PC-9 (cell line): Measurements from ENCODE around the gene B4GALT1. TPM values are rescaled to one million over a fixed set of nuclear protein-coding genes. Genes with fewer than 3 reads are reported as not detected.

ENCODE experiments used
- BruUV-seq: library from RNA; stranded (reverse); fragments of 400-500 nt; replicated peaks from 2 replicates; lab custom pipeline; 2021; lab: Mats Ljungman, UMichigan
- CTCF ChIA-PET: fragments of 300-600 bp; sonication (Branson Sonifier 250); formaldehyde crosslinking; loops from one replicate; lab custom pipeline; 2022; ENCODE audit warnings: antibody characterized with exemption; lab: Charles Lee
- POLR2A ChIA-PET: fragments of 300-600 bp; sonication (Branson Sonifier 250); formaldehyde crosslinking; loops from one replicate; lab custom pipeline; 2022; ENCODE audit warnings: antibody characterized with exemption; ENCODE audit not compliant: unreplicated experiment; lab: Charles Lee
- DNase-seq, 2 experiments: peaks; one replicate each; pipeline versions ENCODE4 v3.0.0 to v3.0.0-alpha.2; 2015 to 2022; ENCODE audit warnings: mixed read lengths in 1 of 2
- H2AFZ ChIP-seq: fragments of 200-600 bp; sonication (generic); 2 replicates; pipeline ENCODE4 v1.8.1; 2017; ENCODE audit warnings: antibody characterized with exemption
- H3F3A ChIP-seq: fragments of 200-600 bp; sonication (generic); 2 replicates; pipeline ENCODE4 v1.8.1; 2017; ENCODE audit warnings: antibody characterized with exemption, mild to moderate bottlenecking, low read depth; ENCODE audit not compliant: insufficient read depth
- H3K27ac ChIP-seq: fragments of 200-600 bp; sonication (generic); 2 replicates; pipeline ENCODE4 v1.6.1; 2016; ENCODE audit warnings: mixed run types
- H3K27me3 ChIP-seq: fragments of 200-600 bp; sonication (generic); 2 replicates; pipeline ENCODE4 v1.6.1; 2016; ENCODE audit warnings: low read depth, mixed run types; ENCODE audit not compliant: insufficient read depth
- H3K36me3 ChIP-seq: fragments of 200-600 bp; sonication (generic); 2 replicates; pipeline ENCODE4 v1.6.1; 2016; ENCODE audit warnings: low read depth, mixed run types
- H3K4me1 ChIP-seq: fragments of 200-600 bp; sonication (generic); replicated peaks from 2 replicates; pipeline ENCODE4 v1.6.1; 2016; ENCODE audit warnings: mixed run types; ENCODE audit not compliant: insufficient read depth
- H3K4me2 ChIP-seq: fragments of 200-600 bp; sonication (generic); 2 replicates; pipeline ENCODE4 v1.6.1; 2017; ENCODE audit warnings: mixed run types
- H3K4me3 ChIP-seq: fragments of 200-600 bp; sonication (generic); 2 replicates; pipeline ENCODE4 v1.6.1; 2016; ENCODE audit warnings: mixed run types
- H3K79me2 ChIP-seq: fragments of 200-600 bp; sonication (generic); 2 replicates; pipeline ENCODE4 v1.6.1; 2017; ENCODE audit warnings: low read depth, mixed run types
- H3K9me2 ChIP-seq: fragments of 200-600 bp; sonication (generic); 2 replicates; pipeline ENCODE4 v1.8.1; 2017; ENCODE audit warnings: mild to moderate bottlenecking; ENCODE audit not compliant: insufficient read depth
- H3K9me3 ChIP-seq: fragments of 200-600 bp; sonication (generic); 2 replicates; pipeline ENCODE4 v1.8.1; 2016; ENCODE audit warnings: low read depth; ENCODE audit not compliant: insufficient read depth
- H4K20me1 ChIP-seq: fragments of 200-600 bp; sonication (generic); 2 replicates; pipeline ENCODE4 v1.8.1; 2017; ENCODE audit not compliant: insufficient read depth
- CTCF ChIP-seq: fragments of 200-600 bp; sonication (generic); conservative IDR thresholded peaks from 2 replicates; pipeline ENCODE4 v1.6.1; 2017; ENCODE audit warnings: mixed run types, antibody characterized with exemption, mild to moderate bottlenecking, moderate library complexity
- EZH2 ChIP-seq: fragments of 200-600 bp; sonication (generic); IDR thresholded peaks from 2 replicates; pipeline ENCODE4 v1.8.0; 2017; ENCODE audit warnings: antibody characterized with exemption, low read depth
- intact Hi-C: fragments of 100-400 bp; cut with micrococcal nuclease; formaldehyde crosslinking; loops from one replicate; pipeline ENCODE4 v1.10.0; 2022; ENCODE audit not compliant: unreplicated experiment
- total RNA-seq: library from RNA; stranded (reverse); gene quantifications from 2 replicates; pipeline ENCODE4 v1.2.3, GENCODE V29; 2021

The B4GALT1 gene
- total RNA-seq, 1 experiment from 2014 or later: 87.2 TPM

GRCh38 chr9:33159777-33160127, 7.4 kb downstream of the B4GALT1 start:
- BruUV-seq: TSS peak; percentile 38
- 0 out of 2 replicates have a peak, but pooled peaks cover 4% of the 10 kb centered on the region for H3K36me3 ChIP-seq
- H3K27ac ChIP-seq: peak overlapping the region; percentile 99
- peak overlapping the region; percentile 94 for H3K4me2 ChIP-seq
- H3K79me2 ChIP-seq: peaks cover 91% of the 10 kb centered on the region
- peaks cover 62% of the 10 kb centered on the region for H3F3A ChIP-seq
- ChIA-PET CTCF (no interaction called here), POLR2A (interaction anchor here (0.6 kb wide), 1 partner anchor 21 kb away, joined by 4 read pairs; no protein-coding TSS in a partner anchor)
- no peaks in the 10 kb centered on the region for H3K9me3 ChIP-seq
- no peak overlapping the region for H2AFZ ChIP-seq
- TF ChIP-seq EZH2 (no peak), CTCF (no peak)
- H4K20me1 ChIP-seq: no peaks in the 10 kb centered on the region
- H3K4me1 ChIP-seq: peaks cover 81% of the 10 kb centered on the region
- H3K9me2 ChIP-seq: no peaks in the 10 kb centered on the region
- peak; percentile 55 to 73 for DNase-seq
- H3K4me3 ChIP-seq: peak overlapping the region; percentile 93; the same call in 1 of the 2 replicates
- no peaks in the 10 kb centered on the region for H3K27me3 ChIP-seq
- intact Hi-C loops: loop anchor here (1.0 to 2.0 kb wide), 2 partner anchors 58 to 65 kb away; no protein-coding TSS in a partner anchor

GRCh38 chr9:33158843-33159776, 8.0 kb downstream of the B4GALT1 start:
- POLR2A ChIA-PET: interaction anchor here (0.6 kb wide), 1 partner anchor 20 kb away, joined by 4 read pairs; no protein-coding TSS in a partner anchor
- H3F3A ChIP-seq: peaks cover 57% of the 10 kb centered on the region

More at GRCh38 chr9:33158843-33159776, 8.0 kb downstream of the B4GALT1 start:
- DNase-seq: peak in 1 of 2 experiments; percentile 74
- no peak for TF ChIP-seq EZH2
- no peak for TF ChIP-seq CTCF
- Histone ChIP-seq H4K20me1 (no peaks in the 10 kb centered on the region), H3K9me3 (no peaks in the 10 kb centered on the region), H3K4me1 (peaks cover 75% of the 10 kb centered on the region), H3K36me3 (0 out of 2 replicates have a peak, but pooled peaks cover 4% of the 10 kb centered on the region), H3K9me2 (no peaks in the 10 kb centered on the region), H3K79me2 (peaks cover 91% of the 10 kb centered on the region), H3K27me3 (no peaks in the 10 kb centered on the region), H3K27ac (peak overlapping the region; percentile 99), H3K4me2 (peak overlapping the region; percentile 94), H2AFZ (no peak overlapping the region), H3K4me3 (peak overlapping the region; percentile 93; the same call in 1 of the 2 replicates)
- no TSS peak for BruUV-seq
- intact Hi-C loops: loop anchor here (1.0 kb wide), 1 partner anchor 58 kb away; no protein-coding TSS in a partner anchor
- CTCF ChIA-PET: no interaction called here
